ENCODE data around the gene NTNG1.

NTNG1 gene

DNA sequence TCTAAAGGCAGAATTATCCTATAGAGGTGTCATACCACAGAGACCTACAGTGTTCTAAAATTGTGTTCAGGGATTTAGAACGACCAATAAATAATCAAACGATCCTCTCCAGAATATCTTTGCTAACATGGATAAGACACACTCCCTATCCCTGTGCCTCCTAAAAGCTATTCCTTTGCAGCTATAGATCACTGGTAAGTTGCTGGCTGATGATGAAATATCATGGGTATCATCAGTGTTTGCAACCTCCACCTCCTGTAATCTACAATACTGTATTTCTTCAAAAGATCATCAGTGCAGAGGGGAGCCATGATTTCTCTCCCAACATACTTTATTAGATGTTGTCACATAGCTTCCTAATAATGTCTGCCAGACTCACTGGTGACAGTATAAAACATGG lies 201.9 kb downstream of the NTNG1 start:
- TF ChIP-seq, protein P1, sequence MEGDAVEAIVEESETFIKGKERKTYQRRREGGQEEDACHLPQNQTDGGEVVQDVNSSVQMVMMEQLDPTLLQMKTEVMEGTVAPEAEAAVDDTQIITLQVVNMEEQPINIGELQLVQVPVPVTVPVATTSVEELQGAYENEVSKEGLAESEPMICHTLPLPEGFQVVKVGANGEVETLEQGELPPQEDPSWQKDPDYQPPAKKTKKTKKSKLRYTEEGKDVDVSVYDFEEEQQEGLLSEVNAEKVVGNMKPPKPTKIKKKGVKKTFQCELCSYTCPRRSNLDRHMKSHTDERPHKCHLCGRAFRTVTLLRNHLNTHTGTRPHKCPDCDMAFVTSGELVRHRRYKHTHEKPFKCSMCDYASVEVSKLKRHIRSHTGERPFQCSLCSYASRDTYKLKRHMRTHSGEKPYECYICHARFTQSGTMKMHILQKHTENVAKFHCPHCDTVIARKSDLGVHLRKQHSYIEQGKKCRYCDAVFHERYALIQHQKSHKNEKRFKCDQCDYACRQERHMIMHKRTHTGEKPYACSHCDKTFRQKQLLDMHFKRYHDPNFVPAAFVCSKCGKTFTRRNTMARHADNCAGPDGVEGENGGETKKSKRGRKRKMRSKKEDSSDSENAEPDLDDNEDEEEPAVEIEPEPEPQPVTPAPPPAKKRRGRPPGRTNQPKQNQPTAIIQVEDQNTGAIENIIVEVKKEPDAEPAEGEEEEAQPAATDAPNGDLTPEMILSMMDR (IDR thresholded peaks at IDR 0.05; ENCODE audit: extremely low read depth, missing control alignments), result no peak

DNA sequence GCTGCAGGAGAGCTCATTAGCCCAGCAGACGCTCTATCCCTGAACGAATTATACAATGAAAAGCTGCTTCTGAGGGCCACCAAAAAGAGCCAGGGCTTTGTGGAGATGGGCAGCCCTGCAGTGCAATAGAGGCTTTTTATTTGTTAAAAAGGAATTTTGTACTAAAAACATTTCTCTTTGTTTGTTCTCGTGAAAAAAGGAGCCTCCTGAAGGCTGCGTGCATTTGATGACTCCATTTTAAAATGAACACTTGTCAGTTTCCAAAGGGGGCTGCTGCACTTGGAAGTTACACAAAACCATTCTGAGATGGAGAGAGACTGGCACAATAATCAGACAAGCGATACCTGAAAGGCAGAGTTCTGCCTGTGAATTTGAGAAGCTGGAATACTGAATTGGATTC lies 202.8 kb downstream of the NTNG1 start:
- TF ChIP-seq, protein P1 (IDR thresholded peaks at IDR 0.05; ENCODE audit: extremely low read depth, missing control alignments), result no peak
- no peak for DNase-seq (ENCODE audit: low spot score)

More for the DNA sequence above, 201.9 kb downstream of the NTNG1 start:
- no peak for DNase-seq (ENCODE audit: low spot score)

DNA sequence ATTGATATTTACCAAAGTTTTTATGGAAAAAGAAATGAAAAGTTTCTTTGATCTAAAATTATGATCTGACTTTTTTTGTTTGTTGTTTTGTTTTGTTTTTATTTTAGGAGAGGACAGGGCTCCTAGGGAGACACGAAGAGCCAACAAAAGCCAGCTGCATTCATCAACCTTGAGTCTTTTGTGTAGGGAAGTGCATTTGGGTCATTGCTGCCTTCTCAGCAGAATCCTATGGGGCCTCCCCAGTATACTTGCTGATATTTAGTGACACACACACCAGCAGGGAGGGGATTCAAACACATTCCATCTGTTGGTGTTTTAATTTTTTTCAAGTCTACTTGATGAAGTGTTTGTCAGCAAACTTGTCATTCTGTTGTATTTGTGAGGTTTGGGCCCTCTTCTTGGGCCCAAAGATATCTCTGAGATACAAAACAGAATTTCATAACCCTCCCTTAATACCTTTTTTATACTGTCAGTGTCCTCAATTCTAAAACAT lies 203.5 kb downstream of the NTNG1 start:
- TF ChIP-seq, protein P1 (IDR thresholded peaks at IDR 0.05; ENCODE audit: extremely low read depth, missing control alignments), result no peak
- no peak for DNase-seq (ENCODE audit: low spot score)

DNA sequence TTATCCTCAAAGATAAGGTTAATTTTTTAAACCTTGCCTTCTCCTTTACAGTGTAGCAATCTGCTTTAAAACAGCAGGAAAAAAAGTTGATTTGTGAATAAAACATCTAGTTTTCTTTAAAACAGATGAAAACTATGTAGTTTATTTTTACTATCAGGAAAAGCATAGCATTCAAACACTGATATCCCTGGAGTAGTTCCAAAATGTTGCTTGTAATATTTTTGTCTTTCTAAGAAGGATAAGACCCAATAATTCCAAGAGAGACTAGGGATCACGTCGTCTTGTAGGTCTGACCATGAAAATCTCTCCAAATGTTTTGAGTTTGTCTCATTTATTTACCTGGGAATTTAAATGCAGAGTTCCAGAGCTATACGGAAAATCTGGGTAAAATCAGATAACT lies 204.0 kb downstream of the NTNG1 start:
- TF ChIP-seq, protein P1 (IDR thresholded peaks at IDR 0.05; ENCODE audit: extremely low read depth, missing control alignments), result no peak
- no peak for DNase-seq (ENCODE audit: low spot score)

DNA sequence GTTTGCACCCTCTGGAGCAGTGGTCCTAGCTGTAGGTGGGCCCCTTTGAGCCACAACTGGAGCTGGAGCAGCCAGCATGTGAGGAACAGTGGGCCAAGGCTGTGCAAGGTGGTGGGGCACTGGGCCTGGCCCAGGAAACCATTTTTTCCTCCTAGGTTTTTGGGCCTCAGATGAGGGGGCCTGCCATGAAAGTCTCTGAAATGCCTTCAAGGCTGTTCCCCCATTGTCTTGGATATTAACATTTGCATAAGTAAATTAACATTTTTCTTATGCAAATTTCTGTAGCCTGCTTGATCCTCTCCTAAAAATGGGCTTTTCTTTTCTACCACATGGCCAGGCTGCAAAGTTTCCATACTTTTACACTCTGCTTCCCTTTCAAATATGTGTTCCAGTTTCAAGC lies 212.0 kb downstream of the NTNG1 start:
- no peak for DNase-seq (ENCODE audit: low spot score)
- TF ChIP-seq, protein P1 (IDR thresholded peaks at IDR 0.05; ENCODE audit: extremely low read depth, missing control alignments), result no peak

DNA sequence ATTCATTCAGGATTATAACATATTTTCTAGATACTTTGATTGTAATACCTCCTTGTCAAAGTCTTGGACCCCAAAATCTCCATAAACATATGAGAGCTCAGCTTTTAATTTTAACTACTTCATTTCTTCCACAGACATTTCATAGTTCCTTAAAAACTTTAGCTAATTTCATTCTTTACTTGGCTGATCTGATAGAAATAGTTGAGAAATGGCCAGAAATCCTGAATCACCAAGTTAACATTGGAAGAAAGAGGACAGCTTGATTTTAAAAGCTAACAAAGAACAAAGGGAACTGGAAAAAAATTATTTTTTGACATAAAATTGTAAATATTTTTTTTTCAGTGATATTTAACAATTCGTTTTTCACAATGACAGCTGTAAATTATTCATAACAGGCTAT lies 216.5 kb downstream of the NTNG1 start:
- DNase-seq (ENCODE audit: low spot score), result no peak
- TF ChIP-seq, protein P1 (IDR thresholded peaks at IDR 0.05; ENCODE audit: extremely low read depth, missing control alignments), result no peak

DNA sequence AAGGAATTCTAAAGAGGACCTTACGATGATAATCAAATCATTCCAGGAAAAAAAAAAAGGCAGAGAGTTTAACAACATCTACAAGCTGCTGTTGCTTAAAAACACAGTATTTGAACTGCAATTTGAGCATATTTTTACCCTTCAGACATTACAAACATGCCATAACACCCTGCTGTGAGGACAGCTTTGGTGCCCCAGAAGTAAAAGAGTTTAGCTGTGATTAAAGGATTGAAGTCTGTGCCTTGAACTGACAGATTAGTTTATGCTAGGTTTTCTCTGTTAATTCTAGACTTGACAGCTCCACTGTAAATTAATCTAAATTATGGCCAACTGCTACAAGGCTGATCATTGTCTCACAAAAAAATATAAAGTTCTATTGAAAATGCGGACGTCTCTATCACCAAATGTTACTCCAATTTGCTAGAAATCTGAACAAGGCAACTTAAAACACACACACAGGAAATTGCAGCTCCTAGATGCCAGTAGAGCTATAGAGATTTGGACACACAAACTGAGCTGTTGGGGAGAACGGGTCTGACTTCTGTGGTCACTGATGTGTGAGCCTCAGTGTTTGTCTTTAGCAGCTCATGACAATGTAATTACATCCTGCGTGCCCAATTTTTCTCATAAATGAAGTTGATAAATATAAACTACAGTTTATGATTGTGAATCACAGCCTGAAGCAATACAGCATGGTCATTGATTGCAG lies 217.9 kb downstream of the NTNG1 start:
- DNase-seq (ENCODE audit: low spot score), result no peak
- TF ChIP-seq, protein P1 (IDR thresholded peaks at IDR 0.05; ENCODE audit: extremely low read depth, missing control alignments), result no peak

Data from GM20000 (cell line).